ENCODE data around the gene ADTRP. TPM values are rescaled to one million over a fixed set of nuclear protein-coding genes. Genes with fewer than 3 reads are reported as not detected.

ADTRP gene
- total RNA-seq, 3 donors from 2014 or later, result 11.6 to 16.6 (median 15.6) TPM

DNA sequence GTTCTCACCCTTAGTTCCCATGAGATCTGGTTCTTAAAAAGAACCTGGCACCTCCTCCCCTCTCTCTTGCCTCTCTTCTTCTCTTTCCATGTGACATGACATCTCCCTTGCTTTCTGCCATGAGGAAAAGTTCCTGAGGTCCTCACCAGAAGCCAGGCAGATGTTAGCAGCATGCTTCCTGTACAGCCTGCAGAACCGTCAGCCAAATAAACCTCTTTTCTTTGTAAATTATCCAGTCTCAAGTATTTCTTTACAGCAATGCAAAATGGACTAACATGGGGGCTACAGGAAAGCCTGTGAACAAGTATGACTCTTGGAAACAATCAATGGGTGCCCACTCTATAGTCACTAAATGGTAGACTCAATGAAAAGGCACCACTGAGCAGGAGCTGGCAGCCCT is 34.5 kb downstream of the ADTRP start:
- Mint-ChIP-seq H3K4me1 (ENCODE audit: low read depth) (peaks cover 17% of the 10 kb centered on the region), H3K36me3 (ENCODE audit: insufficient read depth) (no peaks in the 10 kb centered on the region), H3K9me3 (peaks cover 3% of the 10 kb centered on the region), H3K4me3 (no peak overlapping the region), H3K27me3 (ENCODE audit: low read depth) (peaks cover 2% of the 10 kb centered on the region)
- no peak for DNase-seq
- no peak for ATAC-seq

GRCh38 chr6:11740875-11741274 is 37.7 kb downstream of the ADTRP start:
- H3K4me1 Mint-ChIP-seq (ENCODE audit: low read depth), result peaks cover 22% of the 10 kb centered on the region
- no peak for ATAC-seq

GRCh38 chr6:11738661-11739375 is 39.8 kb downstream of the ADTRP start:
- Mint-ChIP-seq H3K36me3 (ENCODE audit: insufficient read depth) (no peaks in the 10 kb centered on the region), H3K27me3 (ENCODE audit: low read depth) (peaks cover 2% of the 10 kb centered on the region), H3K4me1 (ENCODE audit: low read depth) (peaks cover 23% of the 10 kb centered on the region), H3K9me3 (no peaks in the 10 kb centered on the region), H3K4me3 (no peak overlapping the region)
- ATAC-seq, result no peak
- DNase-seq, result no peak

More at GRCh38 chr6:11740875-11741274, 37.7 kb downstream of the ADTRP start:
- Mint-ChIP-seq H3K27me3 (ENCODE audit: low read depth) (peaks cover 2% of the 10 kb centered on the region), H3K9me3 (peaks cover 3% of the 10 kb centered on the region), H3K36me3 (ENCODE audit: insufficient read depth) (no peaks in the 10 kb centered on the region), H3K4me3 (no peak overlapping the region)
- DNase-seq, result no peak

- Mint-ChIP-seq H3K4me1 (ENCODE audit: low read depth) (peaks cover 29% of the 10 kb centered on the region), H3K4me3 (no peak overlapping the region), H3K36me3 (ENCODE audit: insufficient read depth) (no peaks in the 10 kb centered on the region), H3K27me3 (ENCODE audit: low read depth) (peaks cover 5% of the 10 kb centered on the region), H3K9me3 (no peaks in the 10 kb centered on the region)
- DNase-seq (no peak), ATAC-seq (no peak)
Measured at GRCh38 chr6:11738234-11738633, 40.4 kb downstream of the ADTRP start.

DNA sequence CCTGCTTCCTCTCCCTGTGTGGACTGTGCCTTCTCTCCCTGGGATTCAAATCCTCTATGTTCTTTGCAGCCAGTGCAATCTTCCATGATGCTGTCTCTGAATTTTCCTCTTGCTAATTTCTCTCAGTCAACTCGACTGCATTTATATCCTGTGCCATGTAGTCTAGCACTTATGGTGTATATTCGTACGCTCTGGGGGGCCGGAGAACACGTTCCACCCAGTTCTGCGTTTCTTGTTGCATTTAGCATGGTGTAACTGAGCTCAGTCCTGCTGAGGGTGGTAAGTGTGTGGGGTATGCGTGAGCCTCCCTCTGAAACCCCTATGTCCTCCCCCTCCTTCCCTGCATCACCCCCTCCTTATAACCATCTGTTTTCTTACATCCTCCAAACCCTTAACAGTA is 42.0 kb downstream of the ADTRP start:
- DNase-seq, result no peak
- H3K27me3 Mint-ChIP-seq (ENCODE audit: low read depth), result peaks cover 3% of the 10 kb centered on the region

DNA sequence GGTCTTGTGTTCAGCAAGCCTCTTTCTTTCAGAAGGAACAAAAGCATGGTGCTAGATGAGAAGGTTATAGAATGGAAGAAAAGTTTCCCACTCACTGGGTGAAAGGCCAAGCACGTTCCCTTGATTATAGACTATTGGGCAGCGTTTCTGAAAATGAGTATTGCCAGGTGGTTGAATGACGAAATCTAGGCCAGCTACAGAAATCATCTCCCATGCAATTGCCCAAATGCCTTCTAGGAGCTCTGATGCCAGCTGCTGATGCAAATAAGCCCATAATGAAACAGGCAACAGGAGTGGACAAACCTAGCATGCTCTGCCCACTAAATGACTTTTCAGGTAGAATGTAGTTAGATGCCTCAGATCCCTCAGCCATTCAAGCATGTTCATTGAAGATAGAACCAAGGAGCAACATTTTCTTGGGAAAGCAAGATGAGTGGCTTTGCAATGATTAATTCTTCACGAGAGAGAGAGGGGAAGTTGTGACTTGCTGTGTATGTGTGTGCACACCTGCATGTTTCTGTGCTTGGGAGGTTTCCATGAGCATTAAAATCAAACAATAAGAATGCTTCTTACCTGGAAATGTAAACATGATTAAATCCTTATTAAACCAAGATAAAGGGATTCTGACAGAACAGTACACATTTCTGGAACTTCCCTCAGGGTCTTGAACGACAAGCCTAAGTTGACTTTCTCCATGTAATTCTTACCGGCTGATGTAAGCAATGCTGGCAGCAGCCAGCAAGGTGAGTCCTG is 43.6 kb downstream of the ADTRP start:
- DNase-seq (no peak), ATAC-seq (no peak)
- H3K4me1 Mint-ChIP-seq (ENCODE audit: low read depth), result peaks cover 49% of the 10 kb centered on the region

More for the DNA sequence above, 42.0 kb downstream of the ADTRP start:
- Mint-ChIP-seq H3K9me3 (no peaks in the 10 kb centered on the region), H3K4me1 (ENCODE audit: low read depth) (peaks cover 41% of the 10 kb centered on the region), H3K36me3 (ENCODE audit: insufficient read depth) (no peaks in the 10 kb centered on the region), H3K4me3 (no peak overlapping the region)
- ATAC-seq, result no peak

DNA sequence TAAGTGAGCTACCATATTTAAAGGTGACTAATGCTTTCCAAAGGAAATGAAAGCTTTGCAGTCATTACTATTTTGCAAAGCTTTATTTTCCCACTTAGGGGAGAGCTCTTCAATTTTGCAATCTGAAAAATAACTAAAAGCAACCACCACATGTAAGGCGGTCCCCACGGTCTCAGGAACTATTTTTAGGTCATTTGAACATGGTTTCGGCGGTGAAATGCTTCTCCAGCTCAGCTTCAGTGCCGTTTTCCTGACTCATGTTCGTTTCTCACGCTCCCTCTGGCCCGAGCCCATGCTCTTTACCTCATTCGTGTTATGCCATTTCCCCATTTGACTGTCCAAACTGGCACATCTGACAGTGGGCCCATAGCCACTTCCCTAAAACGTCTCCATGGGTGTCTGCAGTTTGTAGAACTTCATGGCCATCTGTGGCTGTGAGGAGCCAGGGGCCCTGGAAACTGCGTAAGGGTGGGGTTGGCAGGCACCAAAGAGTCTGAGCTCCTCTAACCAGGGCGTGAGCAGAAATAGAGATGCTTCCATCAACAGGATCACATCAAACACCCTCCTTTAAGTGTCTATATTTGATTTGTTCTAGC is 46.5 kb downstream of the ADTRP start:
- Mint-ChIP-seq H3K4me3 (peak overlapping the region; percentile 57), H3K27me3 (ENCODE audit: low read depth) (peaks cover 3% of the 10 kb centered on the region), H3K9me3 (no peaks in the 10 kb centered on the region), H3K36me3 (ENCODE audit: insufficient read depth) (no peaks in the 10 kb centered on the region), H3K4me1 (ENCODE audit: low read depth) (peaks cover 66% of the 10 kb centered on the region)
- DNase-seq, result peak; percentile 20
- peak; percentile 64 to 66 for ATAC-seq

More for the DNA sequence above, 43.6 kb downstream of the ADTRP start:
- Mint-ChIP-seq H3K36me3 (ENCODE audit: insufficient read depth) (no peaks in the 10 kb centered on the region), H3K9me3 (no peaks in the 10 kb centered on the region), H3K4me3 (no peak overlapping the region), H3K27me3 (ENCODE audit: low read depth) (peaks cover 3% of the 10 kb centered on the region)

GRCh38 chr6:11731423-11731822 is 47.2 kb downstream of the ADTRP start:
- peaks cover 3% of the 10 kb centered on the region for H3K27me3 Mint-ChIP-seq (ENCODE audit: low read depth)
- peak overlapping the region; percentile 5 for H3K4me3 Mint-ChIP-seq
- DNase-seq (no peak), ATAC-seq (no peak)
- no peaks in the 10 kb centered on the region for H3K9me3 Mint-ChIP-seq
- H3K36me3 Mint-ChIP-seq (ENCODE audit: insufficient read depth), result peaks cover under 1% of the 10 kb centered on the region
- peaks cover 70% of the 10 kb centered on the region for H3K4me1 Mint-ChIP-seq (ENCODE audit: low read depth)

DNA sequence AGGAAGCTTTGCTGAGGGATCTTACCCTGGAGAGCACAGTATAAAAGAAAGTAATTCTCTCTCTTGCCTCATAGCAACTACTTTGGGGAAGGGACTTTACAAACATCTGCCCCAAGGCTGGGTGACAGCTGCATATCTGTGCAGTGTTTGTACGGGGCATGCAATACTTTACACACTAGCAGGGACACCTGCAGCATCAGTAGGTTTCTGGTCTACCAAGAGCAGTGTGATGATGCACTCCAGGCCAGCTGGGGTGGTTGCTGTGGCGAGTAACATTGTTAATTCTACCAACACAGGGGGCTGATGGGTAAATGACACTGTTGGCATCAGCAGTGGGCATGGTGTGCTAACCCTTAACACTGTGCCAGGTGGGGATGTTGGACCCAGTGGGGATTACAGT is 48.0 kb downstream of the ADTRP start:
- DNase-seq, result no peak
- H3K4me1 Mint-ChIP-seq (ENCODE audit: low read depth), result peaks cover 76% of the 10 kb centered on the region
- H3K36me3 Mint-ChIP-seq (ENCODE audit: insufficient read depth), result peaks cover 6% of the 10 kb centered on the region
- peak in 1 of 2 donors; percentile 6 for ATAC-seq
- H3K4me3 Mint-ChIP-seq, result no peak overlapping the region
- peaks cover 3% of the 10 kb centered on the region for H3K27me3 Mint-ChIP-seq (ENCODE audit: low read depth)
- no peaks in the 10 kb centered on the region for H3K9me3 Mint-ChIP-seq

DNA sequence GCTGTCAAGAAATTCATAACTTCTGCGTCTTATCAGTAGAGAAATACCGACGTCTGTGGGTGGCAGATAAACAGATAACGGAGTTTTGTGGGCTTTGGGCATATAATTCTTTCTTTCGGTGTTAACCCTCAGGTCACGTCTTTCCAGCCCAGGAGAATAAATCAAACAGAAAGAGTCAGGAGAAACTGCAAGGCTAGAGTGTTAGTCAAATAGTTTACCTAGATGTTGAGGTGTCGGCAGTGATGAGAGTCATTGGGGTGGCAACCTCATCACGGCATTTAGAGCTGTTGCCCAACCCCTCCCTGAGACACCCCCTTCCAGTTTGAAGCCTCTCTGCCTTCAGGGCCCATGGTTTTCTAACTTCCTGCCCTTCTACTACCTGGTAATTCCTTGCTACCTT is 49.5 kb downstream of the ADTRP start:
- DNase-seq, result peak; percentile 32
- Mint-ChIP-seq H3K27me3 (ENCODE audit: low read depth) (peaks cover 3% of the 10 kb centered on the region), H3K4me1 (ENCODE audit: low read depth) (peaks cover 88% of the 10 kb centered on the region)

DNA sequence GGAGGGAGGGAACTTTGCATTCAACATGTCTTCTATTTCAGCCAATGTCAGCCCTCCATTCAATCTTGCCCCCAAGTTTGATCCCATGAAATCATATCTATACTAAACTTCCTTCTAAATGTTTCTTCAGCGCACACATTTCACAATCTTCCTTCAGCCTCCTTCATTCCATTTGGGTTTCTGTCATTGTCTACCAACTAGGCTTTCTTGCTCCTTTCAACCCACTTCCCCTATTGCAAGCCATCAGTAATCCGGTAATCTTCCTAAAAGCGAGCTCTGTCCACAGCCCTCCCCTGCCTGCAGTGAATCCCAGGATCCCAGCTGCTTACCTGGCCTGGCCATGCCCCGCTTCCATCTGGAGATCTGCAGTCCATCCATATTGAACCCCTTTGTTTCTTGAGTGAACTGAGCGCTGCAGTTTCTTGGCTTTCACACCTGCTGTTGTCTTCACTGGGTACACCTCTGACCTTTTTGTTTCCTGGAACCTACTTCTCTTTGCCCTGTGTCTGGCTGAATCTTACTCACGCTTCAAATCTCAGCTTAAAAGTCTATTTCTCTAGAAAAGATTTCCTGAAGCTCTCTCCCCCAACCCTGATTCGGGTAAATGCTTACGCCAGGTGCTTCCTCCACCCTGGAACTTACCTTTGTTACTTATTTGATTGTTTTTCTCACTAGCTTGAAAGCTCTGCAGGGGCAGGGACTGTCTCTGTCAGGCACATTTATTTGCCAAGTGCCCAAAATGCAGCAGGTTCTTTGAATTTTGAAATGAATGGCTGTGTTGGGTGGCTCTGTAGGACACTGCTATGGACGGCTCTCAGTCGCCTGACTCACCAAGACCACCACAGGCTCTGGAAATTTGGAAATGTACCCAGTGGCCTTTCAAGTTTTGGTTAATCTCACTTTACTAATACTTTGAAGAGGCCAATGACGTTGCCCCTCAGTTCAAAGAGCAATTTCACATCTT is 50.3 kb downstream of the ADTRP start:
- Mint-ChIP-seq H3K9me3 (no peaks in the 10 kb centered on the region), H3K4me3 (peak overlapping the region; percentile 83), H3K4me1 (ENCODE audit: low read depth) (peaks cover 91% of the 10 kb centered on the region), H3K36me3 (ENCODE audit: insufficient read depth) (peaks cover 17% of the 10 kb centered on the region), H3K27me3 (ENCODE audit: low read depth) (peaks cover under 1% of the 10 kb centered on the region)
- ATAC-seq, result peak; percentile 19 to 34
- DNase-seq, result peak; percentile 30

More for the DNA sequence above, 49.5 kb downstream of the ADTRP start:
- H3K4me3 Mint-ChIP-seq, result peak overlapping the region; percentile 83
- peak; percentile 64 for ATAC-seq
- H3K36me3 Mint-ChIP-seq (ENCODE audit: insufficient read depth), result peaks cover 16% of the 10 kb centered on the region
- H3K9me3 Mint-ChIP-seq, result no peaks in the 10 kb centered on the region

DNA sequence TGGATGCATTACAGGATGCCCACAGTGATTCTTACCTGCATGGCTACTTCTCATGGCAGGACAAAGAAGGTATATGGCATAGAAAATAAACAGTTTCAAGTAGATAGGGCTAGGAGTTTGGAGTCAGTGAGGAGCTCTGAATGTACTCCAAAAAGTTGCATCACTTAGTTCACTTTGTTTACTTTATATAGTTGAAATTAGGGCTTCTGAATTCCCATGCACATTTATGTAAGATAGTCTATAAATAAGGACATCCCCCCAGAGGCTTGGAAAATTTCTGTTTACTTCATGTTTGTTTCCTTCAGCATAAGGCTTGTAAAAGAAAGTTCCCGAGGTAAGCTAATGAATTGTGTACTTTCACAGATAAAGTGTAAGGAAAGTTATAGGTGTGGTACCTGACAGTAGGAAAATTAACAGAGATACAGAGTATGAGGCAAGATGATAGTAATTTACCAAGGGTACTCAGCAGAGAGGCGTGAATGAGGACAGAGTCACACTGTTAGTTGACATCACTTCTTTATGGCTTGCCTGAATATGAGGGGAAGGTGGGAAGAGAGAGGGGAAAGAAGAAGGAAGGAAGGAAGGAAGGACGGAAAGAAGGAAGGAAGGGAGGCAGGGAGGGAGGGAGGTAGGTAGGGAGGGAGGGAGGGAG is 51.1 kb downstream of the ADTRP start:
- Mint-ChIP-seq H3K9me3 (no peaks in the 10 kb centered on the region), H3K4me1 (ENCODE audit: low read depth) (peaks cover 91% of the 10 kb centered on the region), H3K27me3 (ENCODE audit: low read depth) (no peaks in the 10 kb centered on the region), H3K4me3 (peak overlapping the region; percentile 83), H3K36me3 (ENCODE audit: insufficient read depth) (peaks cover 21% of the 10 kb centered on the region)
- ATAC-seq (no peak), DNase-seq (no peak)

- Mint-ChIP-seq H3K4me3 (peak overlapping the region; percentile 83), H3K4me1 (ENCODE audit: low read depth) (peaks cover 78% of the 10 kb centered on the region), H3K27me3 (ENCODE audit: low read depth) (no peaks in the 10 kb centered on the region), H3K9me3 (no peaks in the 10 kb centered on the region), H3K36me3 (ENCODE audit: insufficient read depth) (peaks cover 40% of the 10 kb centered on the region)
- DNase-seq, result no peak
- ATAC-seq, result no peak
Measured at GRCh38 chr6:11724286-11724685, 54.3 kb downstream of the ADTRP start.

Measured in activated T-cell treated with anti-CD3 and anti-CD28 coated beads, Interleukin-2, amount 50 U/mL, for 4 hours (primary cell).